Testis (tissue), 3 donors: ENCODE results near the gene DAPP1. TPM values are rescaled to one million over a fixed set of nuclear protein-coding genes. Genes with fewer than 3 reads are reported as not detected.

ENCODE experiments used
- DNase-seq: peaks from one replicate; pipeline ENCODE4 v3.0.0-alpha.2; 2019
- H3K27ac ChIP-seq, 2 donors: fragments of 200-600 bp; sonication (generic); one replicate each; pipeline ENCODE4 v1.5.1; 2019
- H3K27me3 ChIP-seq: fragments of 200-600 bp; sonication (generic); one replicate; pipeline ENCODE4 v1.5.1; 2019
- H3K36me3 ChIP-seq: fragments of 200-600 bp; sonication (generic); one replicate; pipeline ENCODE4 v1.5.1; 2017; ENCODE audit warnings: low read depth; ENCODE audit errors: missing control alignments
- H3K4me1 ChIP-seq: fragments of 200-600 bp; sonication (generic); one replicate; pipeline ENCODE4 v1.5.1; 2019
- H3K4me3 ChIP-seq, 2 donors: fragments of 200-600 bp; sonication (generic); one replicate each; pipeline ENCODE4 v1.5.1; 2017 to 2019
- H3K9me3 ChIP-seq: fragments of 200-600 bp; sonication (generic); one replicate; pipeline ENCODE4 v1.5.1; 2017
- POLR2A ChIP-seq: fragments of 450-650 bp; IDR thresholded peaks from one replicate; pipeline ENCODE4 v1.6.1; 2017; ENCODE audit warnings: antibody characterized with exemption, mild to moderate bottlenecking, moderate library complexity
- WGBS, 2 donors: methylation state at CpG; one replicate each; pipeline ENCODE4 v1.1.5; 2018; 5-methylcytosine and 5-hydroxymethylcytosine counted together
- intact Hi-C: fragments of 100-400 bp; cut with DNase I; formaldehyde crosslinking; loops from one replicate; pipeline ENCODE4 v1.15.1; 2023; ENCODE audit warnings: low total_unique reads
- polyA plus RNA-seq: library from polyadenylated mRNA; stranded (reverse); fragments of 350-450 nt; fragmentation: Illumina TruSeq; extraction: RNeasy Lipid Tissue Mini Kit (QIAGEN cat#74804); gene quantifications from one replicate; pipeline ENCODE4 v1.2.3, GENCODE V29; 2014; ENCODE audit warnings: low read depth, low replicate concordance; ENCODE audit not compliant: insufficient read depth
- total RNA-seq, 2 donors: library from RNA; depleted of rRNA; stranded (reverse); fragments of >200 nt; gene quantifications; one replicate each; pipeline ENCODE4 v1.2.3, GENCODE V29; 2016
- TF ChIP-seq, protein P1 (sequence below), 3 experiments: fragments of 450-650 bp in 2 of 3; fragments of 200-600 bp in 1 of 3; sonication (generic) in 1 of 3; IDR thresholded peaks; one replicate each; pipeline ENCODE4 v1.5.1; 2016 to 2019; ENCODE audit warnings: antibody characterized with exemption in 3 of 3, mild to moderate bottlenecking in 2 of 3, moderate library complexity in 1 of 3

The DAPP1 gene
- total and polyA plus RNA-seq, 3 donors from 2014 or later: 0.50 to 2.4 (median 1.1) TPM

DNA sequence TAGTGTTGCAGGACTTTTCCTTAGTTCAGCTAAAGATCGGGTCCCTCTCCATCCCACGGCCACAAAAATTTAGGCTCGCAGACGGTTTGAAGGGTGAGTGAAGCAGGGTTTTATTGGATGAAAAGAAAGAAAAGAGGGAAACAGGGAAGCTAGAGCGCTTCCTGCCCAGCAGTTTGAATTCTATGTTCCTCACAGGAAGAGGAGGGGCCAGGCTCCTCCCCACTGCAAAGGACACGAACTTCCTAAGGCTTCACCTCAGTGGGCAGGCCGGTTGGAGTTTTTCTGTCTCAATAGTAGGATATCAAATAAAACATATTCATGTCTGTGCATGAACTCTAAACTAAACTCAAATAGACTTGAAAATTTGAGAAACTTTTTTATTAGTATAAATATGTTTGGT is 27.4 kb downstream of the DAPP1 start:
- H3K9me3 ChIP-seq: no peaks in the 10 kb centered on the region
- H3K36me3 ChIP-seq: no peaks in the 10 kb centered on the region
- no peak overlapping the region for H3K27ac ChIP-seq
- H3K4me3 ChIP-seq: no peak overlapping the region
- intact Hi-C loops: no loop called here
- H3K4me1 ChIP-seq: peaks cover 21% of the 10 kb centered on the region
- DNase-seq: no peak
- WGBS, 2 donors: 60 to 74% methylated on average over 7 of the region's 7 CpGs
- TF ChIP-seq POLR2A: no peak
- TF ChIP-seq, protein P1, sequence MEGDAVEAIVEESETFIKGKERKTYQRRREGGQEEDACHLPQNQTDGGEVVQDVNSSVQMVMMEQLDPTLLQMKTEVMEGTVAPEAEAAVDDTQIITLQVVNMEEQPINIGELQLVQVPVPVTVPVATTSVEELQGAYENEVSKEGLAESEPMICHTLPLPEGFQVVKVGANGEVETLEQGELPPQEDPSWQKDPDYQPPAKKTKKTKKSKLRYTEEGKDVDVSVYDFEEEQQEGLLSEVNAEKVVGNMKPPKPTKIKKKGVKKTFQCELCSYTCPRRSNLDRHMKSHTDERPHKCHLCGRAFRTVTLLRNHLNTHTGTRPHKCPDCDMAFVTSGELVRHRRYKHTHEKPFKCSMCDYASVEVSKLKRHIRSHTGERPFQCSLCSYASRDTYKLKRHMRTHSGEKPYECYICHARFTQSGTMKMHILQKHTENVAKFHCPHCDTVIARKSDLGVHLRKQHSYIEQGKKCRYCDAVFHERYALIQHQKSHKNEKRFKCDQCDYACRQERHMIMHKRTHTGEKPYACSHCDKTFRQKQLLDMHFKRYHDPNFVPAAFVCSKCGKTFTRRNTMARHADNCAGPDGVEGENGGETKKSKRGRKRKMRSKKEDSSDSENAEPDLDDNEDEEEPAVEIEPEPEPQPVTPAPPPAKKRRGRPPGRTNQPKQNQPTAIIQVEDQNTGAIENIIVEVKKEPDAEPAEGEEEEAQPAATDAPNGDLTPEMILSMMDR (IDR thresholded peaks at IDR 0.05): no peak
- no peaks in the 10 kb centered on the region for H3K27me3 ChIP-seq

DNA sequence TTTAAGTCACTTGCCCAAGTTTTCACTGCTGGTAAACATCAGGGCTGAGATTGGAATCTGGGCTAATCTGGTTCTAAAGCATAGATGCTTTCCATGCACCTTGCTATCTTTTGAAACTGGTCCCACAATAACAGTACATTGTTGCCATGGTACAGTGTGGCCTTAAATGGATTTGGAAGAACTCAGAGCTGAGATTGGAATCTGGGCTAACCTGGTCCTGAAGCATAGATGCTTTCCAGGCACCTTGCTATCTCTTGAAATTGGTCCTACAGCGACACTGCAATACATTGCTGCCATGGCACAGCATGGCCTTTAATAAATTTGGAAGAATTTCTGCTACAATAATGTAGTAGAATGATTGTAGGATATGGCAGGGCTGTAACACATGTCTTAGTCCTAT is 28.6 kb downstream of the DAPP1 start:
- DNase-seq: no peak
- Histone ChIP-seq H3K4me1 (peaks cover 21% of the 10 kb centered on the region), H3K27ac (peak overlapping the region in 1 of 2 donors; percentile 62), H3K9me3 (no peaks in the 10 kb centered on the region), H3K36me3 (no peaks in the 10 kb centered on the region), H3K4me3 (no peak overlapping the region), H3K27me3 (no peaks in the 10 kb centered on the region)
- intact Hi-C loops: no loop called here
- no peak for TF ChIP-seq POLR2A
- TF ChIP-seq, protein P1 (IDR thresholded peaks at IDR 0.05): no peak
- 58 to 73% methylated on average over 1 of the region's 1 CpG for WGBS, 2 donors

DNA sequence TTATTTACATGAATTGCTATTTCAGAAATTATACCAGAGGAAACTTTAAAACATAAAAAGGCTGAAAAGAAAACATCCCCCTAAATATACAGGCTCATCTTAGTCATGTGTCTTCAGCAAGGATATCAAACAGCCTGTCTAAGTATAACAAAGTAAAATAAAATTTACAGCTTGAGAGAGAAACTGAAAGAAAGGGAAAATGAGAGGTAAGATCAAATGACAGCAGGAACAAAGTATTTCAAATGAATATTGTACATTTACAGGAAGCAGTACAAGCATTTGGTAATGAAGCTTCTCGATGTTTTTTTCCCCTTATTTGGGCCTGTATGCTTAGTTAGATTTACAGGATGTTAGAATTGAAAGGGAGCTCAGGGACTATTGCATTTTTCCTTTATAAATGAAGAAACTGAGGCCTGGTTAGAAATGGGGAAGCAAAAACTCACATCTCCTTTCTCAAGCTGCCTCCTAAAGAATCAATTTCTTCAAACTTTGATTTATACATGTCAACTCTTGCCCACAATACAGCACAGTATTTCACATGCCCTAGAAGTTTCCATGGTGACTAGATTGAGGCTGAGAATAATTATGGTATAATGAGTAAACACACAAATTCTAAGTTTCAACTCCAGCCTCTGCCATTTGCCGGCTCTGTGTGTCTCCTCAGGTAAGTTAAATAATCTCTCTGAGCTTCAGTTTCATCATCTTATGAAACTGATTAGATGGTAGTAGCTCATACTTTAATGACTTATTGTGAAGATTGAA is 29.3 kb downstream of the DAPP1 start:
- Histone ChIP-seq H3K9me3 (no peaks in the 10 kb centered on the region), H3K27ac (peak overlapping the region in 1 of 2 donors; percentile 62), H3K4me3 (no peak overlapping the region), H3K27me3 (no peaks in the 10 kb centered on the region), H3K4me1 (peaks cover 21% of the 10 kb centered on the region), H3K36me3 (no peaks in the 10 kb centered on the region)
- TF ChIP-seq POLR2A: no peak
- TF ChIP-seq, protein P1 (IDR thresholded peaks at IDR 0.05): no peak
- 70 to 84% methylated on average over 2 of the region's 2 CpGs for WGBS, 2 donors
- DNase-seq: no peak
- intact Hi-C loops: no loop called here

DNA sequence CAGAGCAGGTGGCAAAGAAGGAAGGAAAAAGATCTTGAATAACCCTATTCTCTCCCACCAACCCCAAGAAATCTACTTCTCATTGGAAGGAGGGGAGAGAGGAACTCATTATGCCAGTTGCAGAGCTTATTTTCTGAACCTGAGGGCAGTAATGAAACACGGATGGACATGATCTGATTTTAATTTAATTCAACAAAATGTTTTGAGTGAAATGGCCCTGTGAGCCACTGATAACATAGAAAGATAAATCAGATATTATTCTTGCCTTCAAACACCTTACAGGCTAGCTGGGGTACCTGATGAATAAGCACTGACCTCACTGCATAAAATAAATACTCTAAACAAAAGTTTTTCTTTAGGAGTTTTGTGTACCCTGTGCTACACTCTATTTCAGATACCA is 30.3 kb downstream of the DAPP1 start:
- H3K36me3 ChIP-seq: no peaks in the 10 kb centered on the region
- TF ChIP-seq, protein P1 (IDR thresholded peaks at IDR 0.05): no peak
- TF ChIP-seq POLR2A: no peak
- 71 to 83% methylated on average over 1 of the region's 1 CpG for WGBS, 2 donors
- no peak overlapping the region for H3K4me3 ChIP-seq
- intact Hi-C loops: no loop called here
- no peak for DNase-seq
- no peaks in the 10 kb centered on the region for H3K27me3 ChIP-seq
- H3K4me1 ChIP-seq: peaks cover 19% of the 10 kb centered on the region
- H3K27ac ChIP-seq: no peak overlapping the region
- H3K9me3 ChIP-seq: no peaks in the 10 kb centered on the region
